HCT116 (cell line): Measurements from ENCODE around the gene SLX1A.
"Not testable (repeated sequence)": the region's sequence is repeated elsewhere in the genome, so short reads cannot be mapped to it uniquely, and the experiment has no call there.

Experiments used
- ATF3 ChIP-seq: IDR thresholded peaks from 2 replicates; pipeline ENCODE4 v1.6.1; 2012
- CTCF ChIP-seq, 3 experiments: fragments of 200-600 bp in 1 of 3; sonication (generic) in 1 of 3; IDR thresholded peaks in 2 of 3; conservative IDR thresholded peaks in 1 of 3; 2 replicates each; pipeline ENCODE4 v1.5.1; 2012 to 2017; ENCODE audit warnings: low read depth in 2 of 3, low read length in 2 of 3, antibody characterized with exemption in 1 of 3, borderline replicate concordance in 1 of 3, control low read depth in 1 of 3, mild to moderate bottlenecking in 1 of 3, mixed read lengths in 1 of 3, mixed run types in 1 of 3, moderate library complexity in 1 of 3; ENCODE audit not compliant: insufficient read depth in 1 of 3
- ELF1 ChIP-seq: IDR thresholded peaks from 2 replicates; pipeline ENCODE4 v1.6.1; 2012; ENCODE audit warnings: low read depth, borderline replicate concordance
- EZH2 ChIP-seq: fragments of 200-600 bp; sonication (generic); IDR thresholded peaks from 2 replicates; pipeline ENCODE4 v1.6.1; 2017; ENCODE audit warnings: antibody characterized with exemption, mixed run types
- MAX ChIP-seq: IDR thresholded peaks from 2 replicates; pipeline ENCODE4 v1.6.1; 2012
- POLR2A ChIP-seq: IDR thresholded peaks from 2 replicates; pipeline ENCODE4 v1.7.0; 2011; ENCODE audit warnings: borderline replicate concordance; ENCODE audit not compliant: insufficient read depth, insufficient read length; ENCODE audit errors: extremely low read depth
- POLR2AphosphoS5 ChIP-seq: IDR thresholded peaks from 2 replicates; pipeline ENCODE4 v1.6.1; 2011; ENCODE audit warnings: mild to moderate bottlenecking, low read depth, low read length, moderate library complexity
- RAD21 ChIP-seq: IDR thresholded peaks from 2 replicates; pipeline ENCODE4 v1.6.1; 2012; ENCODE audit warnings: low read depth, mild to moderate bottlenecking
- SIN3A ChIP-seq: IDR thresholded peaks from 2 replicates; pipeline ENCODE4 v1.6.1; 2012; ENCODE audit warnings: low read depth
- ZBTB33 ChIP-seq: IDR thresholded peaks from 2 replicates; pipeline ENCODE4 v1.6.1; 2011; ENCODE audit warnings: mild to moderate bottlenecking, low read length, moderate library complexity; ENCODE audit not compliant: insufficient replicate concordance; ENCODE audit errors: extremely low read depth
- ZFX ChIP-seq: fragments of 450-650 bp; IDR thresholded peaks from 2 replicates; pipeline ENCODE4 v1.6.1; 2017
- ZNF274 ChIP-seq: fragments of 200-500 bp; sonication (Bioruptor generic); IDR thresholded peaks from 2 replicates; pipeline ENCODE4 v1.6.1; 2014; ENCODE audit warnings: mild to moderate bottlenecking, low read depth, low read length, inconsistent platforms

- not testable (repeated sequence) for TF ChIP-seq POLR2A; MAX; RAD21; CTCF (IDR thresholded peaks at IDR 0.05 in 2 of 3, conservative IDR thresholded peaks at IDR 0.05 in 1 of 3; ENCODE audit: borderline replicate concordance in 1 of 3, insufficient read depth in 1 of 3, low read depth in 2 of 3, low read length in 2 of 3); ELF1; EZH2; POLR2AphosphoS5; SIN3A; ATF3; ZNF274; ZBTB33; ZFX
Measured at GRCh38 chr16:30191158-30191557, 2.5 kb upstream of the SLX1A start.
